Stimulated activated CD8-positive, alpha-beta memory T cell treated with anti-CD3 and anti-CD28 coated beads, Interleukin-15, amount 100 ng/mL, for 24 hours (primary cell): Measurements from ENCODE around the gene STOM.
"Not testable (repeated sequence)": the region's sequence is repeated elsewhere in the genome, so short reads cannot be mapped to it uniquely, and the experiment has no call there.

ENCODE experiments used
- DNase-seq: peaks from one replicate; pipeline ENCODE4 v3.0.0-alpha.2; 2020; ENCODE audit warnings: low read depth

Gene STOM, protein sequence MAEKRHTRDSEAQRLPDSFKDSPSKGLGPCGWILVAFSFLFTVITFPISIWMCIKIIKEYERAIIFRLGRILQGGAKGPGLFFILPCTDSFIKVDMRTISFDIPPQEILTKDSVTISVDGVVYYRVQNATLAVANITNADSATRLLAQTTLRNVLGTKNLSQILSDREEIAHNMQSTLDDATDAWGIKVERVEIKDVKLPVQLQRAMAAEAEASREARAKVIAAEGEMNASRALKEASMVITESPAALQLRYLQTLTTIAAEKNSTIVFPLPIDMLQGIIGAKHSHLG

GRCh38 chr9:121369595-121370265, at the start of gene STOM:
Gene STOM, minus strand, starts transcription at chr9:121370250. Its CDS starts 63 bp downstream, at chr9:121370187.
- DNase-seq: no peak

DNA sequence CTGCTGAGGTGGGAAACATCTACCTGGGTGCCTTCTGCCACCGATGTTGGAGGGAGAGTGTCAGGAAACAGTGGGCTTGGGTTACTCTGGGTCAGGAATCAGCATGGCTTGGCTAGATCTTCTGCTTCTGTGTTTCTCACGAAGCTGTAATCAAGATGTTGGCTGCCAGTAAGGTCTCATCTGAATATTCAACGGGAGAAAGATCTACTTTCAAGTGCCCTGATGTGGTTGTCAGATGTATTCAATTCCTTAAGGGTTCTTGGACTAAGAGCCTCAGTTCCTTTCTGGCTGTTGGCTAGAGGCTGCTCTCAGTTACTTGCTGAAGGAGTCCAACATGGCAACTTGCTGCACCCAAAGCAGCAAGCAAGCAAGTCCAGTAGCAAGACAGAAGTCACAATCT, 41.9 kb upstream of the STOM start:
- no peak for DNase-seq

- no peak for DNase-seq
Measured at GRCh38 chr9:121405899-121406298, 35.8 kb upstream of the STOM start.

- no peak for DNase-seq
Measured at GRCh38 chr9:121404906-121405305, 34.9 kb upstream of the STOM start.

DNA sequence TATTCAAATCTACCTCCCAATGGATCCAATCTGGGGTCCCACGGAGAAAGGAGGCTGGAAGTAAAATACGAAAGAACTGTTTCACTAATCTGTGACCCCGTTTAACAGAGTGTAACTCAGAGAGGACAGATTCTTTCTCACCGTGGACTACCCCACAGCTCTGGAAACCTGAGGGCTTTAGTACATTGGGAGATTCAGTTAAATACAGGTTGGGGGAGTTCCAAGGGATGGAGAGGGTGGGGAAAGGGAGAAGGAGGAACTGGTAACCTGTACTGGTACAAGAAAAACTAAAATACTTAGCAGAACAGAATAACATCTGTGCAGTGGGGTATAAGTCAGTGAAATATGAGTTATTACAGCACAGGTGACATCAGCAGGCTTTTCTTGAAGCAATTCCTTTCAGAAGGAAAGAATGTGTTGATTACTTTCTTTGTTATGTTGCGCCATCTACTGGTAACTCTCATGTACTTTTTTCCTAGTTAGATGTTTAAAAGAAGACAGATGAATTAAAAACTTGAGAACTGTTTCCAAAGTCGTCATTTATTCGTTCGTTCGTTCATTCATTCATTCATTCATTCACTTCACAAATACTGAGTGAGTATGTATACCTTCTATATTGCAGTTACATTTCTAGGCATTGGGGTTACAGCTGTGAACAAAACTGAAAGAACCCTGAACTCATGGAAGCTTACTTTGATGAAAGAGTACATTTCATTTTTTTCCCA, 30.0 kb upstream of the STOM start:
- no peak for DNase-seq

DNA sequence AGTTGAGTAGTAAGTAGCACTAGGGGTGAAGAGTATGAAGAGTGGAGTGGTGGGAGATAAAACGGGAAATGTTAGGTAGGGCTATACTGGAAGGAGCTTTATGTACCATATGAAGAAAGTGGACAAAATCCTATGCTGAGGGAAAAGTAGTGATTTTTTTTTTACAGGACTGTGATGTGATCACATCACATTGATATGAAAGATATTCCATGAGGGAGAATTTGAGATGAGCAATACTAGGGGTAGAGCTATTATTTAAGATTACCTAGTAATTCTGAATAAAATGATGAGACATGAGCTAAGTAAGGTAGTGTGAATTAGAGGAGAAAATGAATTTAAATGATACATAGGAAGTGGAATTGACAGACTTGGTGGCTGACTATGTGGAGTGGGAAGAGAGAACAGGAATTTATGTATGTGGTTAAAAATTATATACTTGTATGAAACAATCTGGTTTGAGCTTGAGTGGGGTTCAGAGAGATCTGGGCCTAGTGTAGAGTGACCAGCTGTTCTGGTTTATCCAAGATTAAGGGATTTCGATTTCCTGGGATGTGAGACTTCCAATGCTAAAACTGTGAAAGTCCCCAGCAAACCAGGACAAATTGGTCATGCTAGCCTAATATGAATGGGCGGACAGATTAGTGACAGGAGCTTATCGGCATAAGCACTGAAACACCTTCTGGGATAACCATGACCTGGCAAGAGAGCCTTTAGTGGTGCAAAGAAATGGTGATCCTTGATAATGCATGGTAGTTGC, 29.3 kb upstream of the STOM start:
- DNase-seq: no peak

- DNase-seq: no peak
Measured at GRCh38 chr9:121398374-121398773, 28.3 kb upstream of the STOM start.

- not testable (repeated sequence) for DNase-seq
Measured at GRCh38 chr9:121397277-121397676, 27.2 kb upstream of the STOM start.

DNA sequence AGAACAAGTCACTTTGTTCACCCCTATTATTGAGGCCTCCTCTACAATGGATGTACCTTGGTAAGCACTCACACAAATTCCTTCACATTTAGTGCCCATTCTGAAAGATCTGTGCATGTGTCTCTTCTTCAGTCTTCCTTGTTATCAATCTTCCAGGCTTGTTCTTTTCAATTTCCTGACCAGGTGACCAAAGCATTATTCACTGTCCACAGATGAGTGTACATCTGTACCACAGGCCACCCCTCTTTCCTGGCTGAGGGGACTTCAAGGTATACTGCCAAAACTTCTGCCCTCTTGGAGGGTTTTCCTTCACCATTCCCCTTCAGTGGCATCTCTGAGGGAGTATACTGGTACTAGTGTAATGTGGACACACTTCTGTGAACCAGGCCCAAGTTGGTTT, 25.5 kb upstream of the STOM start:
- no peak for DNase-seq

DNA sequence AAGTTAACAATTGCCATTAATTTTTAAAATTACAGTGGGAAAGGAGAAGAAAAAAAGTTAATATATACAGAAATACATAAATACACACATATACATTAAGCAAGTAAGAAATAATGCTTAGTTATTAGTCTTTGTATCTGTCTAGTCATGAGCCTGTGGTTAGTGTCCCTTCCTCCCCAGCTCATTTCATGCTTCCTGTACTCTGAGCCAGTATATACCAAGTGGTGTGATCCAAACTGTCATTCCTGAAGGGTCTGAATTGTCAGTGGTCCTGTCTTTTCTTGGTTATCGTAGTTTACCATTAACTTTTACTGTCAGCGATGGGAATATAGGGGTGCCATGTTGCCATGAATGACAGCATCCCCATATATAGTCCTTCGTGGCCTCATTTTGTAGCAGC, 24.2 kb upstream of the STOM start:
- DNase-seq: no peak

DNA sequence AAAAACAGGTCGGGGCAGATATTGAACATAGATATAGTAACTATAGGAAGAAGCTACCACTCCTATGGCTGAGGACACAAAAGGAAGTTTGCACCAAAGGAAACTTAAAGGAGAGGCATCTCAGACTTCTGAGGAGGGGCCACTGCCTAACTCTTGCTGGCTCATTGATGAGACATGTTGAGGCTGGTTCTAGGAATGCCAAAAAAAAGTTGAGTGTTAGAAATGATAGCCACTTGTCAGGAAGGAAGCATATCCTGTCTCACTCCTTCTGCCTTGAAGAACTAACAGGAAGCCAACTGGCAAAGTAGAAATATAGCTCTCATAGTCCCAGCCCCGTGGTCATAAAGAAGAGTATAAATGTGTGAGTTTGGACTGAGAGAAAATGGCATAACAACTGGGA, 23.3 kb upstream of the STOM start:
- no peak for DNase-seq

GRCh38 chr9:121390372-121390771, 20.3 kb upstream of the STOM start:
- DNase-seq: no peak

DNA sequence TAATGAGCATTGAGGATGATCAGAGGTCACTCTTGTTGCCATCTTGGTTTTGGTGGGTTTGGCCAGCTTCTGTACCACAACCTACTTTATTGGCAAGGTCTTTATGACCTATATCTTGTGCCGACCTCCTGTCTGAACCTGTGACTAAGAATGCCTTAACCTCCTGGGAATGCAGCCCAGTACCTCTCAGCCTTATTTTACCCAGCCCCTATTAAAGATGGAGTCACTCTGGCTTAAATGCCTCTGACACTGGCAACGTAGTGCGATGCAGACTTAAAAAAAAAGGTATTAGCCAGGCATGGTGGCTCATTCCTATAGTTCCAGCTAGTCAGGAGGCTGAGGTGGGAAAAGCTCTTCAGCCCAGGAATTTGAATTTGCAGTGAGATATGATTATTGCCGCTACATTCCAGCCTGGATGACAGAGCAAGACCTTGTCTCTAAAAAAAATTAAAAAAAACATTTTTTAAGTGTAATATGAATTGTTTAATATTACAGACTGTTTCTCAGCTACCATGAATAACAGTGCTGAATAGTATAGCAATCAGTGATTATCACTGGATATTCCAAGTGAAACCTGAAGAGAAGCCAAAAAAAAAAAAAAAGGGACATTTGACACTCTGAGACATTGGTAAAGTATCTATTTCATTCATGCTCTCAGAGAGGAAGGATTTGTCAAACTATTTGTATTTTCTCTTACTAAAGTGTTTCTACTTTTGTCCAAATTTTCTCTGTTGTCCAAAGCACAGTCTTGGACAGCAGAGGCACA, 18.3 kb upstream of the STOM start:
- DNase-seq: no peak

- DNase-seq: no peak
Measured at GRCh38 chr9:121386442-121387175, 16.6 kb upstream of the STOM start.

DNA sequence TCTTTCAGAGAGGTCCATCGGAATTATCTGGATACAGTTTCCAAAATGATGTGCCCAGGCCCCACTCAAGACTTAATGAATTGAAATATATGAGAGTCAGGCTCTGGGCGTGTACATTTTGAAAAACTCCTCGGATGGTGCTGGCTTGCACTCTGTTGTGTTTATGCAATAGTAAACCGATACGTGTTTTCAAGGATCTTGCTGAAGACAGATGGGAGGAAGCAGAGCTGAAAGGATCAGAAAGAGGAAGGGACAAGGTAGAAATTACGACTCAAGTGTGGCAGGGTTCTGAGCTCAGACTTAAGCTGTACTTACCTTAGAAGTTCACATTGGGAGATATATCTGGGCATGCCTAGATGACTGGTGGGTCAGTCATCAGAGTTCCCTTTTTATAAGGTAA, 13.7 kb upstream of the STOM start:
- no peak for DNase-seq

- no peak for DNase-seq
Measured at GRCh38 chr9:121380846-121381245, 10.8 kb upstream of the STOM start.

GRCh38 chr9:121376214-121376830, 6.3 kb upstream of the STOM start:
- no peak for DNase-seq

GRCh38 chr9:121373011-121373729, 3.1 kb upstream of the STOM start:
- DNase-seq: no peak

- no peak for DNase-seq
Measured at GRCh38 chr9:121372239-121373010, 2.4 kb upstream of the STOM start.
